Measurements from ENCODE around the gene KDM7A.
A peak's percentile ranks its signal among the peaks of the same experiment; 100 is the strongest.

The KDM7A gene

DNA sequence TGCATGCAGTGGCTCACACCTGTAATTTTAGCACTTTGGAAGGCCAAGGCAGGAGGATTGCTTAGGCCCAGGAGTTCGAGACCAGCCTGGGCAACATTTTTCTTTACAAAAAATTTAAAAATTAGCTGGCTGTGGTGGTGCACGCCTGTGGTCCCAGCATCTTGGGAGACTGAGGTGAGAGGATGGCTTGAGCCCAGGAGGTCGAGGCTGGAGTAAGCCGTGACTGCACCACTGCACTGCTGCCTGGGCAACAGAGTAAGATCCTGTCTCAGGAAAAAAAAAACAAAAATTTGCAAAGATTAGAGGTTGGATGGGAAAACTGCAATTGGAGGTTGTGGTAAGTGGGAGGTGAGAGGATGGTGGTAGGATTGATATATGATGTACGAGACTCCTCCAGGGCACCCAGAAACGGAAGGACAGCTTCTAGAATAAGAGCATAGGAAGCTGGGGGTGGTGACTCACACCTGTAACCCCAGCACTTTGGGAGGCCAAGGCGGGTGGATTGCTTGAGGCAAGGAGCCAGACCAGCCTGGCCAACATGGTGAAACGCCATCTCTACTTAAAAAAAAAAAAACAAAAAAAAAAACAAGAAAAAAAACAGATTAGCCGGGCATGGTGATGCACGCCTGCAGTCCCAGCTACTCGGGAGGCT lies 94.9 kb downstream of the KDM7A start:
- no peak for DNase-seq

DNA sequence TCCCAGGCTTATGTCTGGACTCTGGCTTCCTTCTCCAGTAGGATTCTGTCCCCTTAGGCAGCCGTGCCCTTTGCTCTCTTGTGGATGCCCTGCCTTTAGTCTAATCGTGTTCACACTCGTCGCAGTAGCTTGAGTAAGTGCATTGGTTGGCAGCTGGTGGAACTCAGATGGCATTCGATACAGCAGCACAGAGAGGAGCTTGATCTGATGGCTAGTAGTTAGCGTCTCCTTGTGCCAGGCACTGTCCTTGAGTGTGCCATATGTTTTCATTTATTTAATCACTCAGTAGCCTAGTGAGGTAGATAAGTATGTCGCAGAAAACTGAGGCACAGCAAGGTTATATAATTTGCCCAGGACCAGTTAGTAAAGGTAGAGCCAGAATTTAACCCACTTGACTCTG lies 95.9 kb downstream of the KDM7A start:
- DNase-seq = no peak

DNA sequence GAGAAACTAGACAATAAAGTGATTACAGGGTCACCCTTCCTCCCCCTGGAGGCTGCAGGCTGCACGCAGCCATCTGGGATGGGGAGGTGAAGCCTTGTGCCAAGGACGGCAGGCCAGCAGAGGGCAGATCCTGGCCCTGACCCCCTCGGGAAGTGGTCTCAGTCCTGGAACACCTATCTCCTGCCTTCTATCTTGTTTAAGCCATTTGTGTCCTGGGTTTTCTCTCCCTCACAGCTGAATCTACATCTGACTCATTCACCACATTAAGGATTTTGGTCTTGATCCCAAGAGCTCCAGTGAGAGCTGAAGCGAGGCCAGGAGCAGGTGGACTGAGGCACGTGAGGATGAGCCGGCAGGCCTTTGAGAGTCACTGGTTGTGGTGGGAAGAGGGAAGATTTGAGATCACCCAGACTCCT lies 97.7 kb downstream of the KDM7A start:
- DNase-seq = no peak

DNA sequence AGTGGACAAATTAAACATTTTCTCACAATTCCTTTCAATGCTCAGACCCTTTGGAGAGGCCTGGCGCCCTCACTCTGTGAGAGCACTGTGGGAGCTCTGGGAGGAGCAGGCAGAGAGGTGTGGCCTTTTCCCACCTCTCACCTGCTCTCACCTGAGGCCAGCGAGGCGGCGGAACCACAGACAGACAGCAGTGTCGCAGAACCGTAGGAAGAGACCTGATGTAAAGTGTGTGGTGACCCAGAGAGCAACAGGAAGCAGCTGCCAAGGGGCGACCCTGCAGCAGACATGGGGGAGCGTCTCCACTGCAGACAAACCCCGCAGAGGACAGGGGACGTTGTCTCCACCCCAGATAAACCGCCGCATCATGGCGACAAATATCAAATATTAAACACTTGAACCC lies 98.4 kb downstream of the KDM7A start:
- DNase-seq = no peak

DNA sequence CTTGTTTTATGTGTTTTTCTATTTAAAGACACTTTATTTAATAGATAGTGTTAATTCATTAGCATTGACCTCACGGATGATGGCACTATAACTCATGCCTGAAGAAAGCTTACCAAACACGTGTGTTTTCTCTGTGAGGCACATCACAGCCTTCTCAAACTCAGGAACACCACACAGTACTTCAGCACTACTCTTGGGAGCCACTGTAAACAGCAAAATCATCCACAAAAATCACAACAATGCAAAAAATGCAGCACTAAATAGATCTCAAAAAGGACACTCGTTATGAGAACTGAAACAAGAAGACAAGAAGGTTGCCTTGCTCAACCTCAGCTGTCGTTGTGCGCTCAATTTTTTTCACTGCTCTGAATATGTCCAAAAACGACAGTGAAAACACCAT lies 102.0 kb downstream of the KDM7A start:
- DNase-seq = no peak

DNA sequence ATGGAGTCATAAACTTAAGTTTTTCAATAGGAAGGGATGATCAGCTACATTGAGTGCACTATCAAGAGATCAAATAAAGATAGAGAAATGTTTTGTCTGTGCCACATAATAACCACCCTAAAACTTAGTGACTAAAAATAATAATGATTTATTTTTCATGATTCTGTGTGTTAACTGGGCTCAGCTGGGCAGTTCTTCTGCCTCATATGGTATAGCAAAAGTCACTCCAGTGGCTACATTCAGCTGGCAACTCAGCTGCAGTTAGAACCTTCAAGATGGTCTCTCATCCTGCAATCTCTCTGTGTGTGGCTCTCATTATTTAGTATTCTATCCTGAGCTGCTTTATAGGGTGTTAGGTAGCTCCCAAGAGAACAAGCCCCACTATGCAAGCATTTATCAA lies 106.2 kb downstream of the KDM7A start:
- DNase-seq = no peak

DNA sequence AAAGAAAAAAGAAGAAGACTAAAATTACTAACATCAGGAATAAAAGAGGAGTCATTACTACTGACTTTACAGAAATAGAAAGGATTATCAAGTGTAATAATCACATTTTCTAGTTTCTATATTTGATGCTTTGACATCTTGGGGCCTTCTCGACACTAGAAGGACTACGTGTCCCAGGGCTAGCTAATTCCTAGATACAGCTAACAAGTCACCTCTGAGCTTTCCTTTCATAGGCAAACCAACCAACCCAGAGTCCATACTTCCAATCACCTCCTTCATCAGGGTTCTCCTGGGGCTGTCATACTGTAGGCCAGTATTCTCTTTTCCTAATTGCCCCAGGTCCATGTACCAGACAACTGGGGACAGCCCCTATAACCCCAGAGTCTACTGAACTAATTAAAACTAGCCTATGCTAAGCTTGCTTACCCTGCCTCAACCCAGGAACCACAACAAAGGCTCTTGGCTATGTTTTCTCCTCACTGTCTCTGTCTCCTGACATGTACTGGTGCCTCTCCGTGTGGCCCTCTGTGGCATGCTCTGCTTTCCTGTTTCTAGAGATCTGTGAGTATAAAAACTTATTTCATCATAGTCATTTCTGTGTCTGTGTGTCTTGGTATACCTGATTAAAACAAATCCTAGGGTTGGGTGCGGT lies 107.4 kb downstream of the KDM7A start:
- DNase-seq = no peak

DNA sequence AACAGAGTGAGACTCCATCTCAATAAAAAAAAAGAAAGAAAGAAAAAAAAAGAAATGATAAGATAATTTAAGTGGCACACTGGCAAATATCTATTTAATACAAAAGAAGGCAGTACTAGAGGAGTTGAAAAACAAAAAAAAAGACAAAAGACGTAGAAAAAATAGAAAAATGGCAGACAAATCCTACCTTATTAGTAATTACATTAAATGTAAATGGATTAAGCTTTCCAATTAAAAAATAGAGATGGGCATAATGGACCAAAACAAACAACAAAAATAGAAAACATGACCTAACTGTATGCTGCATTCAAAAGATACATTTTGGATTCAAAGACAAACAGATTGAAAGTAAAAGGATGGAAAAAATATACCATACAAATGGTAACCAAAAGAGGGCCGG lies 108.8 kb downstream of the KDM7A start:
- DNase-seq = no peak

DNA sequence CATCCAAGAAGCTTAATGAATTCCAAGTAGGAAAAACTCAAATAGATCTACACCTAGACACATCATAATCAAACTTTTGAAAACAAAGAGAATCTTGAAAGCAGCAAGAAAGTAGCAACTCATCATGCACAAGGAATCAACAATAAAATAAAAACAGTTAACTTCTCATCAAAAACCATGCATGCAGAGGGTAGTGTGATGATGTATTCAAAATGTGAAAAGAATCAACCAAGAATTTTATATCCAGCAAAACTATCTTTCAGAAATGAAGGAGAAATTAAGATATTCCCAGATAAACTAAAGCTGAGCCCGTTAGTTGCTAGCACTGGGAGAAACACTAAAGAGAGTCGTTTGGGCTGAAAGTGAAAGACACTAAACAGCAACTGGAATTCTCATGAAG lies 109.7 kb downstream of the KDM7A start:
- DNase-seq = no peak

DNA sequence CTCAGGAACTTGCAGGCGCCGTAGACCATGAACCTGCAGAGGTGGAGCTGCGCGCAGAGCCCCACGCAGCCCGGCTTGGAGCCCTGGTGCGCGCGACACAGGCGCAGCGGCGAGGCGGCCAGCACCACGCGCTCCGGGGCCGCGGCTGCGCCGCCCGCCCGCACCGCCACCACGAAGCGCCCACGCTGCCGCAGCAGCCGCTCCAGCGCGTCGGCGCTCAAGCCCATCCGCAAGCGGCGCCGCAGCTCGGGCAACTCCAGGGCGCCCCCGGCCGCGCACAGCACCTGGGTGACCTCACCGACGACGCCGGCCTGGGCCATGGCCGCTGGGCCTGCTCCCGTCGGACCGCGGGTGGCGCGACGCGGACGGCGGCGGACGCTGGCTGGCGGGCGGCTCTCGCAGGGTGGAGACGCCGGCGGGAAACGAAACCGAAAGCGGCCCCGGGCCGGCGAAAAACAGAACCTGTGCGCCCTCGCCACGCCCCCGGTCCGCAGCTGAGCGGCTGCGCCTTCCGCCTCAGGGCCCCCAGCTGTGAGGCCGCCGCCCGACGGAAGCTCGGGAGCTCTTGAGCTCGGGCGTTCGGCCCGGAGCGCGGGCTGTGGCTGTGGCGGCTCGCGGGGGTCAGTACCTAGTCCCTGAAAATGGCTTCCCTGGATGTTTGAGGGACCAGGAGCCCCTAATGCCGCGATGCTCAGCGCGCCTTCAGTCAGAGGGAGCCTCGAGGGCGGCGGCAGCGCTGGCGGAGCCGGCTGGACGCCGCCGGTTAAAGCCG lies 114.1 kb downstream of the KDM7A start, which contains the start of gene PARP12:
PARP12 (minus strand) TSS at position 424 of the 772 bp plus-strand sequence; CDS start at position 320, 104 bp downstream.
- DNase-seq = peak; percentile 70 to 83

DNA sequence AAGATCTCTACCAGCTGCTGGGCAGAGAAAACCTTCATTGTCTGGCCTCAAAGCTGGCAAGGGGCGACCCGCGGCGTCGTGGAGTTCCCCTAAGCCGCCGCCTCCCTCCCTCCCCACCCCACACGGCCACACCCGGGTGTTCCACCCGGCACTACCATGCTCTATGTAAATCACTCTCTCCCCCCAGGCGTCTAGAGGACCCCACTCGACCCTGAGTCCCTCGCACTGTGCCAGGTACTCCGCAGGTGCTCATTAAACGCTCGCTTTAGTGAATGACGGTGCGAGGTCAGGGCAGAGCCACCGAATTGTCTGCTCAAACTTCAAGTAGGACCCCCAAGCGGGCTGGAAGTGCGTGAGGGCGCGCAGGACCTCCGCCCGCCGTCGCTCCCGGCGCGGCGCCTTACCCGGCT lies 114.7 kb downstream of the KDM7A start:
- DNase-seq = peak; percentile 39 to 62

DNA sequence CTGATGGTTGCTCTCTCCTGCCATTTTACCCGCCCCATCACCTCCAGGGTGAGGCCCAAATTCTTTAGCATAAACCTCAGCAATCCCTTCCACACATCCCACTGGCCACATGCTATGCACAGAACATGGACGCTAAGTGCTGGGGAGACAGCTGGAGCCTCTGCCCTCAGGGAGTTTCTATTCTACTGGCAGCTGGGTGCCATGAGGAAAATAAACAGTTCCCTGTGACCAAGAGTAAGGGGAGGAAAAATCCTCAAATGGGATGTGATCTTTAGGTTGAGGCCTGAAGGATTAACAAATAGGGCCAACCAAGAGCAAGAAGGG lies 115.2 kb downstream of the KDM7A start:
- no peak for DNase-seq

DNA sequence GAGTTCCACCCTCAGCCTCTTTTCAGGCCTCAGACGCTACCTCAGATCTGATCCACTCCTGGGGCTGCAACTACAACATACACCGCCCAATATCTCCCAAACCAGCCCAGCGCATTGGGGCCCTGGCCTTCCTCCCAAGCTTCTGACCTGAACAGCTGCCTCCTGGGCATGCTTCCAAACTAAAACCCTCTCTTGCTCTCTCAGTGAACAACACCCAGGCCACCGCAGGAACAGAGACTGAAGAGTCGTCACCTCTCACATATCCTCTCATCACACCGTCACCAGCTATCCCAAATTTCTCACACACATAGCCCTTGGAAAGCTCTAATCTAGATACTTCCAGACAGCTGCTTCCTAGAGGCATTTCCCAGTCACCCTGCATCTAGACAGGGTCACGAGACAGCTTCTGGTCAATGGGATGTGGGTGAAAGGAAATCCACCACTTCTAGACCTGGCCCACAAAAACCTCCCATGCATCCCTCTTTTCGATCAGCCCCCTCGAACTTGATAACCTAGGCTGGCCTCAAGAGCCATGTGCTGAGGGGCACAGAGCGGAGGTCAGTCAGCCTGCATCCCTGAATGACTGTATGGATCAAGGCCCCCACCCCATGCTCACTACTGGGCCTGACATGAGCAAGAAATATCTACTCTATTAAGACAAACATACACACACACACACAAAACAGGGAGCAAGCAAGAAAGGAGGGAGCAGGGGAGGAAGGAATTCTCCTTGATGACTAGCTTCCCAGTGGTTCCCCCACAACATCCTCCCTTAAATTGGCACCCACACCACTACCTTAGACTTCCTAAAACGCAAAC lies 115.8 kb downstream of the KDM7A start:
- peak in 1 of 2 experiments; percentile 48 for DNase-seq

DNA sequence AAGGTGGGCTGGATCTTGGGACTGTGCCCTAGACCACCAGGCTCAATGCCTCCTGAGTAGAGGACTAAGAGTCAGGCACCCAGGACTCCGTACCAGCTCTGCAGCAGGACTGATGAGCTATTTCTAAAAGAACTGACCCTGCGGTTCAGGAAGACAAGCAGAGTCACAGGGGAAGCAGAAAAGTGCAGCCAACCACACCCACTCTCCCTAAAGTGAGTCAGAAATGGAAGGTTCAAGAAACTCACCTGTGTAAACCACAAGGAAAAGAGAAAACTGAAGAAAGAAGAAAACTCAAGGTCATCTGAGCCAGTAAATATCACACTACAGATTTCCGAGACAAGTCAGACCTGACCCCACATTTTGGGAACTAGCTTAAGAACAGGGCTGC lies 116.5 kb downstream of the KDM7A start:
- DNase-seq = no peak

DNA sequence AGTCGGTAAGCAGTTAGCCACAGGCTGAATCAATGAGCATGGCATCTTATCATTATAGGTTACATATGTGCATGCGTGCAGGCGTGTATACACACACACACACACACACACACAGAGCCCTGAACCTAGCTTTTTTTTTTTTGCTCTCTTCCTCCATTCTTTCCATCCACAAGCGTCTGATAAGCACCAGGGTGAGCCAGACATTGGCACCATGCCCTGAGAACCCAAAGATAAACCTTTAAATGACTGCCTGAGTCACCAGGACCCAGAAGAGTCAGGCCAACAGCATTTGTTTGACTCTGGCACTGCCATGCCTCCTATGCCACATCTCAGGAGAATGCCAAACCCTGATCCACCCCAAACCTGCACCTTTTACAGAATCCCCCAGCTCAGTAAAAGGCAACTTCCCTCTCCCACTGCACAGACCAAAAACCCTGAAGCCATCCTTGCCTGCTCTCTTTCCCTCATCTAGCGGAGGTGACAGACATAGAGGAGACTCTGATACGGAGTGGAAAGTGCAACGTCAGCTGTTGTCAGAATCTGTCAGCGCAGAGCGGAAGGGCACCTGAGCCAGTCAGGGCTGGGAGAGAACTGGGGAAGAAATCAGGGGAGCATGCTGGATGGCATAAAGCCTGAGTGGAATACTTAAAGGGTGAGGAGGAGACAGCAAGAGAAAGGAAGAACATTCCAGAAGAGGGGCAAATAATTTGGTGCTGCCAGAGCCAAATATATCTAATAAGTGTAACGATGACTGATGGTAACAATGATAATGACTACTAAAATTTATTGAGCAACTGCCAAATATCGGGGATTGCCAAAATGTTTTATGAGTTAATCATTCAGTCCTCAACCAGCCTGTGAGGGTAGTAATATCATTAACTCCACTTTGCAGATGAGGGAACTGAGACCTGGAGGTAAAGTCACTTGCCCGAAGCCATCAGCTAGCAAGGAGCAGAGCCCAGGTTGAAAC lies 117.2 kb downstream of the KDM7A start:
- DNase-seq = peak in 1 of 2 experiments; percentile 19

DNA sequence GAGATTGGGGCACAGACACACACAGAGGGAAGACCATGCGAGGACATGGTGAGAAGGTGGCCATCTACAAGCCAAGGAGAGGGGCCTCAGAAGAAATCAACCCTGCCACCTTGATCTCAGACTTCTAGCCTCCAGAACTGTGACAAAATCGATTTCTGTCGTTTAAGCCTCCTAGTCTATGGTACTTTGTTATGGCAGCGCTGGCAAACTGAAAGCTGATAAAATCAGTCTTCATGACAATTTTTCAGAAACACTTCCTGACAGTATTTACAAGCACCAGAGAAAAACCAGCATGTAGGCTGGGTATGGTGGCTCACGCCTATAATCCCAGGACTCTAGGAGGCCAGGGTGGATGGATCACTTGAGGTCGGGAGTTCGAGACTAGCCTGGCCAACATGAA lies 118.3 kb downstream of the KDM7A start:
- DNase-seq = no peak

DNA sequence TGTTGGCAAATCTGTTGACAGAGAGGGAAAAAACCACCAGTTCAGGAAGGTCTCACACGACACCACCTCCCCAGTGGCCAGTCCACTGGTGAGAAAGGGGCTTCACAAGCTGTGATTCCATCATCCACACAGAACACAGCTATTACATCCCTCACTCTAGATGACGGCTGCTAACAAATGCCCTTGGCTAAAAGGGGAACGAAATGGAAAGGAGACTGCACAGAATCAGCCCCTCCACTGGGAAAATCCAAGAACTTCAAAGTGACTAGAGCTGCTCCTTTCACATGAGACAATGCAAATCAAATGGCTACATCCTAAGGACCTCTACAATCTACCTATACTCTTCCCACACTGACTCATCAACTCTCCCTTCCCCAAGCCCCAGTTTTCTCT lies 119.6 kb downstream of the KDM7A start:
- no peak for DNase-seq

DNA sequence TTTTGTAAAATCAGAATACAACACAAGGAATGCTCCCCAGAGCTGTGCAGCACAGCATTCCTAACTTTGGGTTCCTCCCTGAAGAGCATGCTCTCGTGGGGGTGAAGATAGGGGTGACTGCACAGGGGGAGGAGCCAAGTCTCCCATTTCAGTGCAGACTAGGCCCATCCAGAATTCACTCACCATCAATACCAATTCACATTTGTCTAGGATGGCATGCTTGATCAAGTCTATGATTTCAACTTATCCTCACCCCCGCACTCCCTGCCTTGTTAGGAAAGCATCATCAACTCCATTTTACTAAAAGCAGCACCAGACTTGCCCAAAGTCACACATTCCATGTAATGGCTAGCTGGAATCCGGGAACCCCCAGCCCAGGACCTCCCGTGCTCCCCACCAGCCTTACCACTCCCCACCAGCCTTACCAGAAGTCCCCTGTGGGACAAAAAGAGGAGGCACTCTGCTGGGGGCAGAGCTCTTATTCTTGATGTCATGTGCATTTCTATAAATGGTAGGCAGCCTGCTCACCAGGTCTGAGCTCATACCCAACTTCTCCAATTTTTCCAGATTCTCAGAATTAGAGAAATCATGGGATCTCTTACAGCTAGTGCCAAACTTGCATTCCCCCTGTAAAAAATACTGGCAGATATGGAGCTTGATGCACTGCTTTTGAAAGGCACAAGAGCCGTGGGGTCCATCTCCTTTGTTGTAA lies 120.2 kb downstream of the KDM7A start:
- no peak for DNase-seq

DNA sequence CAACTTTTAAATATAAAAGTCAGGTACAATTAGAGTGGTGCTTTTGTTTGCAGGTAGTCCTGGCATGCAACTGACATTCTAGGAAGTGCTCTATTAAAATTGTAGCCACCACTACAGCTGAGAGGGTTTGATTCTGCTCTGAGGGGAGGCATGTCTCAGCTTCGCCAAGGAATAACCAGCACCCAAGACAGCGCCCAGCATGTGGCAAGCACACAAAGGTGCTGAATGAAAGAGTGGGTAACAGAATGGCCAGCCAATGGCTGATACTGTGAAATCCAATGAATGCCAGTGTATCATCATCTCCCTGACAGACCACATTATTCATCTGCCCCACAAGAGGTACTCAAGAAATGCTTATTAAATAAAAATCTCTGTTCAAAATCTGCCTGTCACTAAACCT lies 121.0 kb downstream of the KDM7A start:
- no peak for DNase-seq

DNA sequence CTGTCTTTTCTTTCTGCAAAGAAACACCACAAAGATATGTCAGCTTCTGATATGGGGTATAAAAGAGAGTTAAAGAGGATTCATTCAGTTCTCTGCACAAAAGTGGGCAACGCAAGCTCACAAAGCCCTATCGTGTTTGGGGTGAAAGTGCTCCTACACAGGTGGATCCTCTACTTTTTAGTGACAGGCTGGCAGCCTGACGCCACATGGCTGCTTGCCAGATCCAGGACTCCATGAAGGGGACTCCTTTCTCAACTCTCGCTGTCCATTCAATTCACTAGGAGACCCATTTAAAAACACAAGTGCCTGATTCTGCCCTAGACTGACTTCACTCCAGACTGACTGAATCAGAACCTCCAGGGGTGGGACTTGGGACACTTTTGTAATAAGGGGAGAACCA lies 122.0 kb downstream of the KDM7A start:
- DNase-seq = no peak

DNA sequence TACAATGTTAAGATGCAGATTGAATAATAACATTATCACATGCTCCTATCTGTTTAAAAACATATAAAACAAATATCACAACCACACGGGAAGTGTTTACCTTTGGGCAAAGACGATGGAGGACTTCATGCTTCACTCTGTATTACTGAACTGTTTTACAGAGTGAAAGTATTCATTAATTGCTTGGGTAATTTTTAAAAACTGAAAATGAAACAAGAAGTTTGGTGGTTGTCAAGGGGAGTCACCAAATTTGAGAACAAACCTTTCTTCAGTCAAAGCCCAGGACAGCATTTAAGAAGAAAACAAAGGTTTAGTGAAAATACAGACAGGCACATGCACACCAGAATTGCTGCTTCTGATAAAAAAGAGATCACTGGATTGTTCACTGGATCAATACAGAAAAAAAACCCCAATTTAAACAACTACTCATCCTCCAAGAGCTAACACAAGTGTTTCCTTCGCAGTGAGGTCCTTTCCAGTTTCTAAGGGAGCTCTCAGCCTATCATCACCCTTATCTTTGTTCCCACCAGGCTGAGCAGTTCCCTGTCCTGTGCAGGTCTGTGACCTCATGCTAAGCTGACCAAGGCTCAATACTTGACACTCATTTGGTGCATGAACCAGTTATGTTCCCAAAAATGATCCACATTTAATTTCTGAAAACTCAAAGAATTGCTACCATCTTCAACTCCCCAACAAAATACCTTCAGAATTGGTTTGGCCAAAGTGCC lies 122.8 kb downstream of the KDM7A start:
- no peak for DNase-seq
